GM12878 (cell line): Measurements from ENCODE around the gene PLSCR3. TPM values are rescaled to one million over a fixed set of nuclear protein-coding genes. Genes with fewer than 3 reads are reported as not detected.

ENCODE experiments used
- BHLHE40 ChIP-seq, 2 experiments: fragments of 450-650 bp in 1 of 2; IDR thresholded peaks; 2 replicates each; pipeline ENCODE4 v1.6.1; 2011 to 2017; ENCODE audit warnings: low read depth in 2 of 2, borderline replicate concordance in 1 of 2, improper control_type of control experiment in 1 of 2, low read length in 1 of 2, mild to moderate bottlenecking in 1 of 2
- CTCF ChIP-seq, 3 experiments: IDR thresholded peaks in 2 of 3; conservative IDR thresholded peaks in 1 of 3; 2 replicates each; pipeline ENCODE4 v1.5.1; 2011; ENCODE audit warnings: low read depth in 3 of 3, low read length in 3 of 3, mild to moderate bottlenecking in 3 of 3, control low read depth in 2 of 3, moderate library complexity in 2 of 3, inconsistent platforms in 1 of 3, mixed read lengths in 1 of 3; ENCODE audit not compliant: control insufficient read depth in 2 of 3, insufficient read depth in 1 of 3; ENCODE audit errors: extremely low read depth in 1 of 3
- LARP7 ChIP-seq: fragments of 450-650 bp; IDR thresholded peaks from 2 replicates; pipeline ENCODE4 v1.6.1; 2017; ENCODE audit warnings: mild to moderate bottlenecking
- MTA3 ChIP-seq: IDR thresholded peaks from 2 replicates; pipeline ENCODE4 v1.6.1; 2012; ENCODE audit warnings: low read length, inconsistent platforms, borderline replicate concordance
- MYB ChIP-seq: fragments of 150-350 bp; IDR thresholded peaks from 2 replicates; pipeline ENCODE4 v1.6.1; 2014; ENCODE audit warnings: mild to moderate bottlenecking, low read depth, low read length, borderline replicate concordance
- PML ChIP-seq: IDR thresholded peaks from 2 replicates; pipeline ENCODE4 v1.6.1; 2012; ENCODE audit warnings: low read length, inconsistent platforms
- SP1 ChIP-seq: IDR thresholded peaks from one replicate; pipeline ENCODE4 v1.6.1; 2011; ENCODE audit warnings: low read depth, low read length
- SREBF1 ChIP-seq: IDR thresholded peaks from 2 replicates; pipeline ENCODE4 v1.6.1; 2012; ENCODE audit warnings: mild to moderate bottlenecking, low read length
- SRF ChIP-seq, 2 experiments: IDR thresholded peaks; 2 replicates each; pipeline ENCODE4 v1.6.1; 2011; ENCODE audit warnings: low read depth in 2 of 2, low read length in 2 of 2, mild to moderate bottlenecking in 1 of 2, moderate library complexity in 1 of 2
- STAT1 ChIP-seq: fragments of 450-650 bp; conservative IDR thresholded peaks from 2 replicates; pipeline ENCODE4 v1.6.1; 2014; ENCODE audit warnings: antibody characterized with exemption, mild to moderate bottlenecking
- TAF1 ChIP-seq: IDR thresholded peaks from 2 replicates; pipeline ENCODE4 v1.6.1; 2011; ENCODE audit warnings: mild to moderate bottlenecking, low read depth, low read length, borderline replicate concordance
- TCF12 ChIP-seq: IDR thresholded peaks from 2 replicates; pipeline ENCODE4 v1.6.1; 2011; ENCODE audit warnings: low read depth, mild to moderate bottlenecking, low read length
- YBX1 ChIP-seq: fragments of 450-650 bp; IDR thresholded peaks from 2 replicates; pipeline ENCODE4 v1.6.1; 2016; ENCODE audit warnings: antibody characterized with exemption
- YY1 ChIP-seq: IDR thresholded peaks from 2 replicates; pipeline ENCODE4 v1.6.1; 2011; ENCODE audit warnings: low read depth, mild to moderate bottlenecking, low read length
- ZBED1 ChIP-seq: IDR thresholded peaks from 2 replicates; pipeline ENCODE4 v1.6.1; 2016; ENCODE audit warnings: borderline replicate concordance
- ZBTB4 ChIP-seq: fragments of 450-650 bp; formaldehyde crosslinking; IDR thresholded peaks from 2 replicates; pipeline ENCODE4 v1.4.0; 2022; ENCODE audit warnings: mild to moderate bottlenecking, moderate library complexity
- ZNF24 ChIP-seq: fragments of 450-650 bp; IDR thresholded peaks from 2 replicates; pipeline ENCODE4 v1.6.1; 2017; ENCODE audit warnings: antibody characterized with exemption, mild to moderate bottlenecking
- polyA plus RNA-seq, 11 experiments: library from polyadenylated mRNA; depleted of rRNA in 4 of 11; unstranded in 6 of 11; stranded (reverse) in 5 of 11; fragments of >200 nt; fragmentation: Nextera tagmentation in 4 of 11; fragmentation: Illumina TruSeq in 1 of 11; extraction: Ambion mirVana in 4 of 11; extraction: Trizol in 1 of 11; gene quantifications; 1 replicate in 1 of 11; 2 replicates in 10 of 11; pipeline versions ENCODE4 v1.2.1 to v1.2.3, GENCODE V29; 2011 to 2016; ENCODE audit warnings: inconsistent platforms in 2 of 11, missing spikeins in 2 of 11, low read depth in 1 of 11
- total RNA-seq, 4 experiments: library from RNA; depleted of rRNA in 3 of 4; stranded (reverse); fragments of >200 nt in 3 of 4; fragmentation: Illumina TruSeq in 1 of 4; extraction: Trizol in 1 of 4; gene quantifications; 2 replicates each; pipeline versions ENCODE4 v1.2.1 to v1.2.3, GENCODE V29; 2013 to 2021
- TF ChIP-seq, protein P1 (sequence below): fragments of 450-650 bp; IDR thresholded peaks from 2 replicates; pipeline ENCODE4 v1.6.1; 2017; ENCODE audit warnings: borderline replicate concordance
- TF ChIP-seq, protein P2 (sequence below): fragments of 450-650 bp; IDR thresholded peaks from 2 replicates; pipeline ENCODE4 v1.6.1; 2017; ENCODE audit warnings: mild to moderate bottlenecking, moderate library complexity

Gene PLSCR3
- total and polyA plus RNA-seq, 10 of the 15 experiments (the other 5 are each of a cell fraction or from before 2014, with no cell fraction given), result 9.9 to 51.4 (median 43.4) TPM

- TF ChIP-seq, protein P1, sequence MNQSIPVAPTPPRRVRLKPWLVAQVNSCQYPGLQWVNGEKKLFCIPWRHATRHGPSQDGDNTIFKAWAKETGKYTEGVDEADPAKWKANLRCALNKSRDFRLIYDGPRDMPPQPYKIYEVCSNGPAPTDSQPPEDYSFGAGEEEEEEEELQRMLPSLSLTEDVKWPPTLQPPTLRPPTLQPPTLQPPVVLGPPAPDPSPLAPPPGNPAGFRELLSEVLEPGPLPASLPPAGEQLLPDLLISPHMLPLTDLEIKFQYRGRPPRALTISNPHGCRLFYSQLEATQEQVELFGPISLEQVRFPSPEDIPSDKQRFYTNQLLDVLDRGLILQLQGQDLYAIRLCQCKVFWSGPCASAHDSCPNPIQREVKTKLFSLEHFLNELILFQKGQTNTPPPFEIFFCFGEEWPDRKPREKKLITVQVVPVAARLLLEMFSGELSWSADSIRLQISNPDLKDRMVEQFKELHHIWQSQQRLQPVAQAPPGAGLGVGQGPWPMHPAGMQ, result no peak
- TF ChIP-seq YBX1 (no peak), LARP7 (no peak), SREBF1 (no peak), SRF (IDR thresholded peaks at IDR 0.05; ENCODE audit: low read depth in 2 of 2, low read length in 2 of 2) (no peak), MYB (no peak), PML (0 out of 2 replicates have a peak, but pooled peaks have one; percentile 22), STAT1 (no peak), ZBTB4 (CRISPR knock-in tag) (no peak), BHLHE40 (IDR thresholded peaks at IDR 0.05; ENCODE audit: borderline replicate concordance in 1 of 2, low read depth in 2 of 2, low read length in 1 of 2) (no peak), TAF1 (0 out of 2 replicates have a peak, but pooled peaks have one; percentile 15), TCF12 (no peak; the same call in 1 of the 2 replicates), SP1 (no peak), MTA3 (no peak), YY1 (peak; percentile 16; the same call in 1 of the 2 replicates), ZNF24 (no peak), CTCF (IDR thresholded peaks at IDR 0.05 in 2 of 3, conservative IDR thresholded peaks at IDR 0.05 in 1 of 3; ENCODE audit: control insufficient read depth in 2 of 3, extremely low read depth in 1 of 3, insufficient read depth in 1 of 3, low read depth in 3 of 3, low read length in 3 of 3) (peak; percentile 20 to 37 (median 34); a peak in 2 of 6 replicates), ZBED1 (0 out of 2 replicates have a peak, but pooled peaks have one; percentile 17)
- TF ChIP-seq, protein P2, sequence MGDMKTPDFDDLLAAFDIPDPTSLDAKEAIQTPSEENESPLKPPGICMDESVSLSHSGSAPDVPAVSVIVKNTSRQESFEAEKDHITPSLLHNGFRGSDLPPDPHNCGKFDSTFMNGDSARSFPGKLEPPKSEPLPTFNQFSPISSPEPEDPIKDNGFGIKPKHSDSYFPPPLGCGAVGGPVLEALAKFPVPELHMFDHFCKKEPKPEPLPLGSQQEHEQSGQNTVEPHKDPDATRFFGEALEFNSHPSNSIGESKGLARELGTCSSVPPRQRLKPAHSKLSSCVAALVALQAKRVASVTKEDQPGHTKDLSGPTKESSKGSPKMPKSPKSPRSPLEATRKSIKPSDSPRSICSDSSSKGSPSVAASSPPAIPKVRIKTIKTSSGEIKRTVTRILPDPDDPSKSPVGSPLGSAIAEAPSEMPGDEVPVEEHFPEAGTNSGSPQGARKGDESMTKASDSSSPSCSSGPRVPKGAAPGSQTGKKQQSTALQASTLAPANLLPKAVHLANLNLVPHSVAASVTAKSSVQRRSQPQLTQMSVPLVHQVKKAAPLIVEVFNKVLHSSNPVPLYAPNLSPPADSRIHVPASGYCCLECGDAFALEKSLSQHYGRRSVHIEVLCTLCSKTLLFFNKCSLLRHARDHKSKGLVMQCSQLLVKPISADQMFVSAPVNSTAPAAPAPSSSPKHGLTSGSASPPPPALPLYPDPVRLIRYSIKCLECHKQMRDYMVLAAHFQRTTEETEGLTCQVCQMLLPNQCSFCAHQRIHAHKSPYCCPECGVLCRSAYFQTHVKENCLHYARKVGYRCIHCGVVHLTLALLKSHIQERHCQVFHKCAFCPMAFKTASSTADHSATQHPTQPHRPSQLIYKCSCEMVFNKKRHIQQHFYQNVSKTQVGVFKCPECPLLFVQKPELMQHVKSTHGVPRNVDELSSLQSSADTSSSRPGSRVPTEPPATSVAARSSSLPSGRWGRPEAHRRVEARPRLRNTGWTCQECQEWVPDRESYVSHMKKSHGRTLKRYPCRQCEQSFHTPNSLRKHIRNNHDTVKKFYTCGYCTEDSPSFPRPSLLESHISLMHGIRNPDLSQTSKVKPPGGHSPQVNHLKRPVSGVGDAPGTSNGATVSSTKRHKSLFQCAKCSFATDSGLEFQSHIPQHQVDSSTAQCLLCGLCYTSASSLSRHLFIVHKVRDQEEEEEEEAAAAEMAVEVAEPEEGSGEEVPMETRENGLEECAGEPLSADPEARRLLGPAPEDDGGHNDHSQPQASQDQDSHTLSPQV, result no peak
Observed at GRCh38 chr17:7435676-7436555, 41.6 kb upstream of the PLSCR3 start (continued).
